HG03060 (cell line): Measurements from ENCODE around the gene RD3L.
"Not testable (repeated sequence)": the region's sequence is repeated elsewhere in the genome, so short reads cannot be mapped to it uniquely, and the experiment has no call there.

ENCODE experiments used
- ATAC-seq: cut with Tn5 transposase; IDR thresholded peaks from one replicate; pipeline ENCODE4 v1.9.1; 2021; ENCODE audit warnings: low read depth, moderate number of reproducible peaks; ENCODE audit not compliant: unreplicated experiment

Gene RD3L

DNA sequence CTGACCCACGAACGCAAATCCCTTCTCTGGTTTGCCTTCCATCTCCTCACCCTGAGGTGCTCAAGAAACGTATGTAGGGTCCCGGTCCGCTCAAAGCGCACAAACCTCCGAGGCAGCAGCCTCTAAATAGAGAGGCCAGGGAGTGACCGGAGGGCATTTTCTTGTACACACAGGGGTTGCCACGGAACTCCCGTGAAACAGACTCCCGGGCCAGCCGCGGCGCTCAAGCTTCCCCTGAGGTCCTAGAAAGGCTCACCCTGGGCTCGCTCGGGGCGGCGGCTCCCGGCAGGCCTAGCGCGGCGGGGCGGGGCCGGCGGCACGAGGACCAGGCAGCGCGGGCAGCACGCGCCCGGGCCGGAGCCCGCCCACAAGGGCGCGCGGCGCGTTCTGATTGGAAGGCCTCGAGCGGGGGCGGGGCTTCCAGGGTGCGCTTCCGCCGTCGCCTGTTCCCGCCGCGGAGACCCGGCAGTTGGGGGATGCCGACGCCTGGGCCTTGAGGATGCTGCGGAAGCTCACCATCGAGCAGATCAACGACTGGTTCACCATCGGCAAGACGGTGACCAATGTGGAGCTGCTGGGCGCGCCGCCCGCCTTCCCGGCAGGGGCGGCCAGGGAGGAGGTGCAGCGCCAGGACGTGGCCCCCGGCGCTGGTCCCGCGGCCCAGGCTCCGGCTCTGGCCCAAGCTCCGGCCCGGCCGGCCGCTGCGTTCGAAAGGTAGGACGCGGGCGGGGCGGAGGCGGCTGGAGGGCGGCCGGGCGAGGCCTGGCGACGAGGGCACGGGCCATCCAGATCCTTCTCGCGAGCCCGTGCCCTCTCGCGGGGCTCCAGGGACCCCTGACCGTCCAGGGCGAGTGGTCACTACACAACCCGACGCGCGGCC lies 14.1 kb downstream of the RD3L start, which contains the start of gene TDRD9:
TSS of gene TDRD9 (plus strand) at position 446 of the 880 bp plus-strand sequence. CDS start at position 500, 54 bp downstream.
- no peak for ATAC-seq

DNA sequence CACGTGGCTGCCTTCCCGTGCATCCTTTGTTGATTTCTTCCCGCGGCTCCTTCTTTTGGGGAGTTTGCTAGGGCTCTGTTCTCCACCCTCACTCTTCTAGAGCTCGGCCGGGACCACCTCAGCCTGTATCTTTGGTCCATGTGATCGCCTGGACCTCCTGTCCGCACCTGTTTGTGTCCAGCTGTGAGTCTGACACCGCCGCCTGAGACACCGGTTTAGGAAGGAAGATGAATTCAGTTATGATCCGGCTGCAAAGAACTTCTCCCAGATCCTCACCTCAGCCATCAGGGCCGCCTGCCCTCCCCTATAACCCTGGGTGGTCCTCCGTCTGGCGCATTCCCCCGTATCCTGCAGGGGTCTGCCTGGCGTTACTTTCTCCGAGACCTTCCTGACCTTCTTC lies 14.8 kb downstream of the RD3L start:
- no peak for ATAC-seq

DNA sequence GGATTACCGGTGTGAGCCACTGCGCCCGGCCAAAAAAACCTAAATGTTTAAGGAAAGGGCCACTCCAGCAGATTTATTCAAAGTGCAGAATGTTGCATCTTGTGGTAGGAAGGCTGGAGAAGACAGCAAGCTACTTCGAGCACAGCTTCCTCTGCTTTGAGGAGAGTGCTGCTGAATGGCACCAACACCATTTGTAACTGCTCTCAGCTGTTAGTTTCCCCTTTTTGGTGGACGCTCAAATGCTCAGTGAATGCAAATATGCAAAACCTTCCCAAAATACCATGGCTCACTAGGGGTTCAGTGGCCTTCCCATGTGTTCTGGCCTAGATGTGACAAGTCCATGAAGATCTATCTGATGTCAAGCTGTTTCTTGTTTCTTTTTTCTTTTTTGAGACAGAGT lies 17.0 kb downstream of the RD3L start:
- ATAC-seq = no peak

DNA sequence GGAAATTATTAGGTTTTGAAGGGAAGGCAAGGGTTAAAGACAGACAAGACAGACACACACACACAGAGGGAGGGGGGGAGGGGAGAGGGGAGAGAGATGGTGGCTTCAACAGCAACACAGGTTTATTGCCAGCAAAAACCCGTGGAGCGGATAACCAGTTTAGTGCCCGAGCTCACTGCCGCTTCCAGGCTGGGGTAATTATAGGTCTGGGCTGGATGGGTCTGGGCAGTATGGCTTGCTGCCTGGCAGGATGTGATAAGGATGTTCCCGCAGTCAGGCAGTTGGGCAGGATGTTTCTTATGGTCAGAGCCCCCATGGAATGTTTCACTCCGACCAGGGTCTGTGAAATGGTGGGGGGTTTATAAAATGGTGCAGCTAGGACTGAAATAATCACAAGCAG lies 18.5 kb downstream of the RD3L start:
- ATAC-seq = no peak

DNA sequence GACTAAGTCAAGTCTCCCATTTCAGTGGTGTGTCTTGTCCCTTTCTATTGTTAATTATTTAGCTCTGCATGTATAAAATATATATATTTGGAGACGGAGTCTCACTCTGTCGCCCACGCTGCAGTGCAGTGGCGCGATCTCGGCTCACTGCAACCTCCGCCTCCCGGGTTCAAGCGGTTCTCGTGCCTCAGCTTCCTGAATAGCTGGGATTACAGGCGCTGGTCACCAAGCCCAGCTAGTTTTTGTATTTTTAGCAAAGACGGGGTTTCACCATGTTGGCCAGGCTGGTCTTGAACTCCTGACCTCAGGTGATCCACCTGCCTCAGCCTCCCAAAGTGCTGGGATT lies 20.5 kb downstream of the RD3L start:
- not testable (repeated sequence) for ATAC-seq

DNA sequence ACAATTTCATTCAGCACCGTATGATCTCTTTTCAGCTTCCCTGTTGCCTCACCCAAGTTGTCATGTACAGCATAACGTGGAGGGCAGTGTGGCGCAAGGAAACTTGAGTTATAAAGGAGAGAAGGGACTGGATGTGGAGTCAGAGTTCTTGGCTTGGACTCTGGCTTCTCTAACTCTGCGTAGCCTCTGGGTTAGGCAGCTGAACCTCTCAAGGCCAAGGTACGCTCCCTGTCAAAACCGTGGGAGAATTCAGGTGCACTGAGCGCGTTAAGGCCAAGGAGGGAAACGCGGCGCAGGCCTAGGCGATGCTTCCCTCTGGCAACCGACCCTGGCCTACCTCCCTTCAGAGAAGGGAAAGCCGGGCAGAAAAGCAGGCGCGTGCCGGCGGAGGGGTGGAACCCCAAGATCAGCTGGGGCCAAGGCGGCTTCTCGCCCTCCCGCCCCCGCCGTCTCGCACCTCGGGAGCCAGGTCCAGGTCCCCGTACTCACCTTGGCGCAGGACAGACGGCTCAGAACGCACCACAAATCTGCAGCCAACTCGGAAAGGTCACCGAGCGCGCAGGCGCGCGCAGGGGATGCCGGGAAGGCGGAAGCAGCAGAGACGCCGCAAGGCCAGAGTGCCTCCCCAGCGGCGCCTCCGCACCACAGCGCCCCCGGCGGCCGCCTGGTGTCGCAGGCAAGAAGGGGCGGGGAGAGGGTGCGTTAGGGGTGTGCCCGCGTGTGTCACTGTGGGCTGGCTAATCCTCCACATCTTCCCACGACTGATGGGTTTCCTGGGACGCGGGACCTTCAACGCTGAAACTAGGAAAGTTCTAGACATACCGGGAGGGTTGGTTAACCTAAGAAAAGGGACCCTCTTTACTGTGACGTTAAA lies 21.1 kb downstream of the RD3L start:
- ATAC-seq = peak; percentile 77

DNA sequence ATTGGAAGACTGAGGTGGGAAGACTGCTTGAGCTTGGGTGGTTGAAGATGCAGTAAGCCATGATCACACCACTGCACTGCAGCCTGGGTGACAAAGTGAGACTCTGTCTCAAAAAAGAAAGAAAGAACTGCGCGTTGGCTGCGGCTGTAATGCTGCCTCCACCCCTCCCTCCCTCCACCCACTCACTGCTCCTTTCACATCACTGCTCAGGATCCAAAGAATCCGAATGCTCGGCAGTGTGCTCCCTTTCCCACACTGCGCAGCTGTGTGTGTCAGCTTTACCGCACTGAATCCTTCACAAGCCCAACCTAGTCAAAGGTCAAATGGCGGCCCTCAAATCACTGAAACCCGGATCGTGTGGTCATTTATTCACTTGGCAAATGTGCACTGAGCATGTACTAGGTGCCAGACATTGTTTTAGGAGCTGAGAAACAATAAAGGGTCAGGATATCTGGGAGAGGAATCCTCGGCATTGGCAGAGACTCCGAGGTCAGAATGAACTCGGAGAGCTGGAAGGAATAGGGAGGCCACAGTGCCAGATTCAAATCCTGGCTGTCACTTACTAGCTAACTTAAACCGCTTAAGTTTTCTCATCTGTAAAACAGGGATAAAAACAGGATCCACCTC lies 25.6 kb downstream of the RD3L start:
- no peak for ATAC-seq

DNA sequence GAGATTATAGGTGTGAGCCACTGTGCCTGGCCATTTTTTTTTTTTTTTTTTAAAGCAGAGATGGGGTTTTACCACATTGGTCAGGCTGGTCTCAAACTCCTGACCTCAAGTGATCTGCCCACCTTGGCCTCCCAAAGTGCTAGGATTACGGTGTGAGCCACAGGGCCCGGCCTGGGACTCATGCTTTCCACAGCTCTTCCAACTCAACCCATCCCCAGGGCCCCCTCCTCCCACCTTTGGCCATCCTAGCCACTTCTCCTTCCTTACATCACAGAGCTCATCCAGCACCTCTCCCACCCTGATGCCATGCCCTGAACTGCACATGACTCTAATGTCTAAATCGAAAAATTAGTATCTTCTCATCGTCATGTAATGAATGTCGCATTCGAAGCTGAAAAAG lies 26.7 kb downstream of the RD3L start:
- no peak for ATAC-seq

DNA sequence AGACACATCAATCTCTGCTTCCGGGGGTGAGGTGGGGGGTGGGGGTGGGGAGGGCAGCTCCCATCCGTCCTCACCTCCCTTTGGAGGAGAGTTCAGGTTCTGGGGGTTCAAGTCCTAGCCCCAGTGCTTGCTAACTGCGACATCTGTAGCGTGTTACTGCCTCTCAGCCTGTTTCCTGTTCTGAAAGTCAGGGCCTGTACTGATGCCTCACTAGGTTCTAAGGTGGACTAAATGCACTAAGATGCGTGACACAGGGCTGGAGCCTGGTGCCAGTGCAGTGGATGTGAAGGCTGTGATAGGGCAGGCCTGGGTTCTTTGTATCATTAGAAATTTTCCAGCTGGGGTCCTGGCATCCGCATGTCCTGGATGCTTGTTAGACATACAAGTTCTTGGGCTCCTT lies 31.3 kb downstream of the RD3L start:
- ATAC-seq = no peak

DNA sequence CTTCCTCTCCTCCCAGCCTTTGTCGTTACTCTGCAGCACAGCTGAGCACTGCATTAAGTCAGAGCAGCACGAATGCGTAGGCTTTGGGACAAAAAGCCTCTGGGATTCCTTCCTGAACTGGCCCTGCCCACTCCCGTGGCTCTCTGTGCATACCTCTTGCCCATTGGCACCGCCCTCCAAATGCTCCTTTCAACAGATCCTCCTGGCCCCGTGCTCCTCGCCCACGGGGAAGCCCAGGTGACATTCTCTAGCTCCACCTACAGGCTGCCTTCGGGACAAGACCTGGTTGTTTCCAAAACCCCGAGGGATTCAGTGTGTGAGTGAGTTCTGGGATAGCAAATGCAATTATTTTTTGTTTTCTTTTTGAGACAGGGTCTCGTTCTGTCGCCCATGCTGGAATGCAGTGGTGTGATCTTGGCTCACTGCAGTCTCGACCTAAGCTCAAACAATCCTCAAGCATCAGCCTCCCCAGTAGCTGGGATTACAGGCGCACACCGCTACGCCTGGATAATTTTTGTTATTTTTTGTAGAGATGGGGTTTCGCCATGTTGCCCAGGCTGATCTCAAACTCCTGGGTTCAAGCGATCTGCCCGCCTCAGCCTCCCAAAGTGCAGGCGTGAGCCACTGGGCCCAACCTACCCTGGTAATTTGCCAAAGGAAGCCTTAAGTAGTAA lies 31.9 kb downstream of the RD3L start:
- ATAC-seq = no peak

DNA sequence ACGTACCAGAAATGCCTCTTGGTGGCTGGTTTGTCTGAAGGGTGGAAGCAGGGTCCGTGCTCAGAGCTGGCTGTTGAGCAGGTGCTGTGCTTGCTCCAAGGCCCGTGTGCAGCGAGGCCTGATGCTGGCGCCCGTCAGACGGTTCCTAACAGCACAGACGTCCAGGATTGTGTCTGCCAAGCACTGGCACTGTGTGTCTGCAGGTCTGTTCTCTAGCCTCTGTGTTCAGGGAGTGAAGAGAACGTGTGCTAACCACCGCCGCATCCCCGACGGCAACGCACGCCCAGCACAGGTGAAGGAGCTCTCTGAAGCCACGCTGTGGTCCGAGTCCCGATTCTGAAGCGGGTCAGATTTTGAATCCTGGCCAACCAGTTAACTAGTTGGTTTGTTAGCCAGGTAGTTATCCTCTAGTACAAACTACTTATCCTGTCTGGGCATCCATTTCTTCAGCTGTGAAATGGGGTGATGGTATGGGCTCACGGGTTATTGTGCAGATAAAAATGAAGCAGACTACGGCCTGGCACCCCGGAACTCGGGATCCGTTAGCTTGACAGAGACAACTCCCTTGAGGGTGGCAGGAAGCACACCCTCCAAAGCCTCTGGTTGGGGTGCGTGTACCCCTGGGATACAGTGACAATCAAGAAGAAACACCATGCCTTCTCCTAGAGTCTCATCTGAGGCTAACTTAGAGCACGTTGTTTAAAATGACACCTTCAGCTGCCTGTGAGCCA lies 32.6 kb downstream of the RD3L start:
- no peak for ATAC-seq

DNA sequence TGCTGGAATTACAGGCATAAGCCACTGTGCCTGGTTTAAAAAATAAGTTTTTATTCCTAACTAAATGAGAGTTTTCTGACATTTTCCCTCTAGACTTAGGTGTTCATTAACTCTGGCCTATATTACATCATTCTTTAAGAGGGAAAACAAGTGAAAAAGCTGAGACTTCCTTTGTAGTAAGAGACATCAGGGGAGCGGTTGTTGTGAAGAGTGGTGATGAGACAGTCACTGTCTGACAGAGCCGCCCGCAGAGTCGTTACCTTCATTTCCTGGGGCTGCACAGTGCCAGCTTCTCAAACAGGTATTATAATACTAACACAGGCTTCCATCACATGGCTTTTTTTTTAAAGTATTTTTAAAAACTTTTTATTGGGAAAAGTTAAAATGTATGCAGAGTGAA lies 33.7 kb downstream of the RD3L start:
- ATAC-seq = no peak

DNA sequence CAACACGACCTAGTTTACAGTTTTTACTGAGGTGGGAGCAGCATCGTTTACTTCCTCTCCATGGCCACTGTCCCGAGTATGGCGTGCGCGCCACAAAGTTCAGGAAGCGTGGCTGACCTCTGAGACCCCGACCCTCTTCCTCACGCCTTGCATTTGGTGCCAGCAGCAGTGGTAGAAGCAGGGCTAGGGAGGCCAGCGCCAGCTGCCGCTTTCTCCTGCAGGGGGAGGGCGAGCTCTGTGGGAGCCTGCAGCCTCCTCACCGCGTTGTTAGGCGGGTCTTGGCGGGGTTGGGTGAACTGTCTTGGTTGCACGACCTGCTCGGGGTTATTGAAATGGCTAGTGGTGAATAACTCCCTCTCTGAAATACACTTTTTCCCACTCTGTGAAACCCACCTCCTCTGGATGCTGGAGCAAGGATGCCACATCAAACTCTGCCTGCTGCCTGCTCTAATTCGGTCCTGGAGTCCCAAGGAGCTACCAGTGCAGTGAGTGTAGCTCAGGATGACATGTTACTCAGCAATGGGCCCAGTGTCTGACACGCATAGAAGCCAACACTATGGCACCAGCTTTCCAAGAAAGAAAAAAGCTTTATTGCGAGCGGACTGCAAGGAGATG lies 36.4 kb downstream of the RD3L start:
- ATAC-seq = no peak

DNA sequence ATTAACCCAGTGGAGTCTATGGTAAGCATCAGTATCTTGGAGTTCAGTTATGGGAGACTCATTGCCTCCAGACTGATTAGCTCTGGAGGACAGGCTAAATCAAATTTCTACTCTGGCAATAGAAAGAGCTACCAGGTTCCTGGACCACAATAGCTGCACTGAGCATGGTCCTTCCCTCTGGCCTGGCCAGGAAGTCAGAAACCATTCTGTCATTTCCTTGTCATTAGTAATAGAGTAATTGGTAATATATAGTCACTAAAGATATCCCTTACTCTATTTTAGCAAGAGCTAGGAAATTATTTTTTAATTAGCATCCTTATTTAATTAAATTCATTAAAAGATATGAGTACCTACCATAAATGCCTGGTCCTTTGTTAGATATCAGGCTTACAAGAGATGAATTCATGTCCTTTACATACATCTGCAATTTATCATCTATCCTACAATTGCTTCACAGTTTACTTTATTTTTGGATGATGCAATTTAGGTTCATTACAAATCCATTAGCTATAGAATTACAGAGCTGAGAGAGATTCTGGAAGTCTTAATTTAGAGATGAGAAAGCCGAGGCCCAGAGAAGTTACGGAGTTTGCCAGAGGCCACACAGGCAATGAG lies 37.7 kb downstream of the RD3L start:
- no peak for ATAC-seq

DNA sequence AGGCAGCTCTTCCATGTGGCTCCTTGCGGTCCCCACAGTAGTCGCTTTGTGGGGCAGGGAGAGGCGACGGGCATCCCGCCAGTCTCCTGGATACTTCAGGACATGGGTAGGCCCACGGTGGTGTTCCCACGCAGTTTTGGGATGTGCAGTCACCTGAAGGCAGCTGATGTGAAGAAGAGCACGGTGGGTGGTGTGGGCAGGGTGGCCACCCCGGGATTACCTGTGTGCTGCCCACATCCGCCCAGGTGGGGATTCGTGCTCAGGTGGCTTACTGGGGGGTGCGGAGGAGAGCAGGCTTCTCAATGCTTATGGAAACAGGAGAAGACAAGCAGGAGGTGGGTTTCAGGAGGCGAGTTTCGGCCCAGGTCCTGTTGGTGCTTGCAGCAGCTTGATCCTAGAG lies 42.5 kb downstream of the RD3L start:
- no peak for ATAC-seq

DNA sequence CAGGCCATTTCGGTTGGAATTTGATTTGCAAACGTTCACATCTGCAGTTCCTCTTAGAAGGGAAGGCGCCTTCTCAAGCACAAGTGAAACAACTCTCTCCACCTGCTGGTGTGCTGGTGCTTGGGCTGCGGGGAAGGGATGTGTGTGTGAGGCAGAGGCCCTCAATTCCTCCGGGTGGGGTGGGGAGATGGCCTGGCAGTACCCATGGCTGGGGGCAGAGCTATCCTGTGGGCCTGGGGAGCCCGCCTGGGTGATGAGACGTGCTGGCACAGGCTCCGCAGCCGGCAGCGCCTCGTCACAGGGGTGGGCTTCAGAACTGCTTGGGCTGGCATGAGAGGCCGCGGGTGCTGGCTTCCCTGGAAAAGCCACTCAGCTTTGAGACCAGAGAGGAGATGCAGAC lies 43.0 kb downstream of the RD3L start:
- ATAC-seq = no peak

DNA sequence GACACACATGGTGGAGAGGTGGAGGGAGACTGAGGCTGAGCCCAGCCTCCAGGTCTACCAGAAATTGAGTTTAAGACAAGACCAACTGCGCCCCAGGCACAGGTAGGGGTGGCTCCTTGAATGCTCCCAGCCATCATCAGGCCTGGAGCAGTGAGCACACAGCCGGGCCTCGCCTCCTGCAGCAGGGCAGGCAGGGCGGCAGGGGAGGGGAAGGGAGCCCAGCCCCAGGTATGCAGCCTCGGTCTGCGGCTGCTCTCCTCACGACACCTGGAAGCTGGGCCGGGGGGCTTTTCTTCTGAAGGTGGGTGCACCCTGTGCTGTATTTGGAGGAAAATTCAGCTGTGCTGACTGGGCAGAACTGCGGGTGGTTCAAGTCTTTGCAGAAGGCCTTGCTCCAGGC lies 43.6 kb downstream of the RD3L start:
- no peak for ATAC-seq

DNA sequence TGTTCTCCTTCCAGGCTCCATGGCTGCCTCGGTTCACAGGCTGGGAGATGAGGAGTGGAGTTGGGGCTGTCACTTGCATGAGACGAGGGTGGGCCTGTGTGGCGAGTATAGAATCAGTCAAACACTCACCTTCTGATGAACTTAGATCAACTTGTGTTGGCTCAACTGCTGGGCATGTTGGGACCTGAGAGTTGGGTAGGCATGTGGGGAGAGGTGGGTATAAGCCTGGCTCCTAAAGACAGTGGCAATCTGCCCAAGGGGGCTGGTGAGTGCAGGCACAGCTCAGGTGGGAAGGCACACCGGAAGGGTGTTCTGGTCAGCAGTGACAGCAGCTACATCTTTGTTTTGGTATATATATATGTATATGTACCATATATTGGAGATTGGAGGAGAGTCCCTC lies 44.1 kb downstream of the RD3L start:
- no peak for ATAC-seq
